A549 (cell line): ENCODE data around the gene DDI1. TPM values are rescaled to one million over a fixed set of nuclear protein-coding genes. Genes with fewer than 3 reads are reported as not detected.

Experiments used
- ATAC-seq, 2 experiments: fragments of 200-7000 bp in 1 of 2; fragments of >200 bp in 1 of 2; cut with Nextera tagmentation in 1 of 2; cut with Tn5 transposase in 1 of 2; 3 replicates each; pipeline versions ENCODE4 v1.8.0 to v1.9.1; 2018 to 2020; ENCODE audit warnings: mild to moderate bottlenecking in 1 of 2, moderate library complexity in 1 of 2
- CTCF ChIA-PET: fragments of 300-600 bp; sonication (Branson Sonifier 250); formaldehyde crosslinking; extraction: SDS; loops from one replicate; lab custom pipeline; 2021; ENCODE audit warnings: antibody characterized with exemption, inconsistent platforms; lab: Yijun Ruan, JAX
- POLR2A ChIA-PET: fragments of 350-600 bp; formaldehyde crosslinking; extraction: SDS; loops from one replicate; lab custom pipeline; 2021; ENCODE audit warnings: antibody characterized with exemption, inconsistent platforms; lab: Yijun Ruan, JAX
- DNase-seq, 2 experiments: peaks; one replicate each; pipeline versions ENCODE4 v3.0.0 to v3.0.0-alpha.2; 2011 to 2016; ENCODE audit warnings: low read depth in 1 of 2, low spot score in 1 of 2
- FAIRE-seq: peaks from 2 replicates; lab custom pipeline; 2011; peaks lifted over from hg19 to GRCh38; lab: Jason Lieb, UNC
- H3K27ac ChIP-seq, 2 experiments: fragments of >200 bp; sonication (Bioruptor Twin); formaldehyde crosslinking; 3 replicates each; pipeline ENCODE4 v1.5.1; 2016 to 2017
- H3K4me1 ChIP-seq: fragments of >200 bp; sonication (Bioruptor Twin); formaldehyde crosslinking; 3 replicates; pipeline ENCODE4 v1.6.1; 2016
- H3K4me2 ChIP-seq: fragments of >200 bp; sonication (Bioruptor Twin); formaldehyde crosslinking; 3 replicates; pipeline ENCODE4 v1.6.1; 2016
- H3K4me3 ChIP-seq: fragments of >200 bp; sonication (Bioruptor Twin); formaldehyde crosslinking; 3 replicates; pipeline ENCODE4 v1.5.1; 2016
- H3K9me3 ChIP-seq: fragments of >200 bp; sonication (Bioruptor Twin); formaldehyde crosslinking; 3 replicates; pipeline ENCODE4 v1.6.1; 2016
- BHLHE40 ChIP-seq: IDR thresholded peaks from 2 replicates; pipeline ENCODE4 v1.6.1; 2012; ENCODE audit warnings: low read depth, low read length, inconsistent platforms
- CBX2 ChIP-seq: fragments of 200-600 bp; sonication (generic); IDR thresholded peaks from 2 replicates; pipeline ENCODE4 v1.6.1; 2016; ENCODE audit warnings: low read depth, mild to moderate bottlenecking, borderline replicate concordance
- CBX8 ChIP-seq: fragments of 200-600 bp; sonication (generic); IDR thresholded peaks from 2 replicates; pipeline ENCODE4 v1.6.1; 2016
- CHD2 ChIP-seq: fragments of 150-350 bp; IDR thresholded peaks from 2 replicates; pipeline ENCODE4 v1.6.1; 2014; ENCODE audit warnings: low read length; ENCODE audit not compliant: partially characterized antibody
- CHD4 ChIP-seq: fragments of 200-600 bp; sonication (generic); IDR thresholded peaks from 2 replicates; pipeline ENCODE4 v1.6.1; 2016; ENCODE audit warnings: antibody characterized with exemption, mild to moderate bottlenecking, borderline replicate concordance
- EHF ChIP-seq: fragments of 250-450 bp; sonication (Bioruptor Pico); IDR thresholded peaks from 2 replicates; pipeline ENCODE4 v1.5.0; 2020; ENCODE audit warnings: mild to moderate bottlenecking
- ESRRA ChIP-seq: fragments of 150-350 bp; IDR thresholded peaks from 2 replicates; pipeline ENCODE4 v1.6.1; 2014; ENCODE audit warnings: mild to moderate bottlenecking, low read length, borderline replicate concordance
- FOSB ChIP-seq: fragments of 250-450 bp; sonication (Bioruptor Pico); IDR thresholded peaks from 2 replicates; pipeline ENCODE4 v1.5.0; 2020; ENCODE audit warnings: mild to moderate bottlenecking, moderate library complexity
- FOXS1 ChIP-seq: fragments of 250-450 bp; sonication (Bioruptor Pico); IDR thresholded peaks from 2 replicates; pipeline ENCODE4 v1.5.0; 2020; ENCODE audit warnings: mild to moderate bottlenecking, moderate library complexity
- HDAC2 ChIP-seq: fragments of 200-600 bp; sonication (generic); IDR thresholded peaks from 2 replicates; pipeline ENCODE4 v1.6.1; 2016
- HEYL ChIP-seq: fragments of 250-450 bp; sonication (Bioruptor Pico); IDR thresholded peaks from 2 replicates; pipeline ENCODE4 v1.8.0; 2021; ENCODE audit warnings: mild to moderate bottlenecking, moderate library complexity
- JUN ChIP-seq, 2 experiments: fragments of >200 bp; sonication (Bioruptor Twin); formaldehyde crosslinking; IDR thresholded peaks; 2 replicates in 1 of 2; 3 replicates in 1 of 2; pipeline ENCODE4 v1.6.1; 2016 to 2017
- KDM1A ChIP-seq: fragments of 200-600 bp; sonication (generic); IDR thresholded peaks from 2 replicates; pipeline ENCODE4 v1.6.1; 2016; ENCODE audit warnings: low read depth, mild to moderate bottlenecking
- MYC ChIP-seq: IDR thresholded peaks from 2 replicates; pipeline ENCODE4 v1.6.1; 2012; ENCODE audit warnings: mild to moderate bottlenecking, inconsistent platforms, low read length, improper control_type of control experiment, borderline replicate concordance
- NFE2L2 ChIP-seq: fragments of 150-350 bp; conservative IDR thresholded peaks from 2 replicates; pipeline ENCODE4 v1.6.1; 2014; ENCODE audit warnings: low read length
- NR3C1 ChIP-seq: fragments of >200 bp; sonication (Bioruptor Twin); formaldehyde crosslinking; IDR thresholded peaks from 3 replicates; pipeline ENCODE4 v1.6.1; 2017
- PHF8 ChIP-seq: fragments of 200-600 bp; sonication (generic); IDR thresholded peaks from 2 replicates; pipeline ENCODE4 v1.6.1; 2016; ENCODE audit warnings: low read depth, mild to moderate bottlenecking, antibody characterized with exemption, moderate library complexity, borderline replicate concordance
- RAD21 ChIP-seq, 2 experiments: fragments of >200 bp in 1 of 2; sonication (Bioruptor Twin) in 1 of 2; formaldehyde crosslinking in 1 of 2; IDR thresholded peaks in 1 of 2; conservative IDR thresholded peaks in 1 of 2; 2 replicates in 1 of 2; 3 replicates in 1 of 2; pipeline ENCODE4 v1.6.1; 2012 to 2018; ENCODE audit warnings: inconsistent platforms in 1 of 2
- RCOR1 ChIP-seq: fragments of 150-350 bp; IDR thresholded peaks from 2 replicates; pipeline ENCODE4 v1.6.1; 2014; ENCODE audit warnings: antibody characterized with exemption, low read length, low read depth
- RFX5 ChIP-seq: fragments of 450-650 bp; IDR thresholded peaks from 2 replicates; pipeline ENCODE4 v1.7.1; 2014; ENCODE audit warnings: antibody characterized with exemption, mild to moderate bottlenecking, moderate library complexity
- TFCP2L1 ChIP-seq: fragments of 250-450 bp; sonication (Bioruptor Pico); IDR thresholded peaks from 2 replicates; pipeline ENCODE4 v1.5.0; 2021; ENCODE audit warnings: mild to moderate bottlenecking
- TP53 ChIP-seq: fragments of 250-450 bp; sonication (Bioruptor Pico); IDR thresholded peaks from 2 replicates; pipeline ENCODE4 v1.5.0; 2021; ENCODE audit warnings: mild to moderate bottlenecking, moderate library complexity
- ZC3H11A ChIP-seq: fragments of 450-650 bp; IDR thresholded peaks from 2 replicates; pipeline ENCODE4 v1.6.1; 2014; ENCODE audit warnings: antibody characterized with exemption, mild to moderate bottlenecking
- ZFP36 ChIP-seq: fragments of 450-650 bp; IDR thresholded peaks from 2 replicates; pipeline ENCODE4 v1.6.1; 2014; ENCODE audit warnings: borderline replicate concordance; ENCODE audit not compliant: partially characterized antibody
- ZNF302 ChIP-seq: fragments of 250-450 bp; sonication (Bioruptor Pico); IDR thresholded peaks from 2 replicates; pipeline ENCODE4 v1.9.0; 2021; ENCODE audit warnings: inconsistent platforms, mild to moderate bottlenecking, moderate library complexity
- WGBS: methylation state at CpG from one replicate; pipeline ENCODE4 v1.1.6; 2017; ENCODE audit errors: missing lambda C conversion rate; 5-methylcytosine and 5-hydroxymethylcytosine counted together
- polyA plus RNA-seq, 4 experiments: library from polyadenylated mRNA; depleted of rRNA in 3 of 4; stranded (reverse); fragments of >200 nt; fragmentation: RNase III in 1 of 4; extraction: RNeasy Plus Mini Kit Qiagen cat#74134 plus additional on column Dnase treatment in 1 of 4; gene quantifications; 2 replicates in 3 of 4; 3 replicates in 1 of 4; pipeline ENCODE4 v1.2.3, GENCODE V29; 2011 to 2017
- TF ChIP-seq, protein P1 (sequence below): IDR thresholded peaks from 2 replicates; pipeline ENCODE4 v1.6.1; 2012; ENCODE audit warnings: low read depth, borderline replicate concordance
- TF ChIP-seq, protein P2 (sequence below): fragments of 200-600 bp; sonication (generic); IDR thresholded peaks from 2 replicates; pipeline ENCODE4 v1.6.1; 2016; ENCODE audit warnings: antibody characterized with exemption, mild to moderate bottlenecking, moderate library complexity
- TF ChIP-seq, protein P3 (sequence below): fragments of >200 bp; sonication (Bioruptor Twin); formaldehyde crosslinking; IDR thresholded peaks from 3 replicates; pipeline ENCODE4 v1.5.1; 2016

Gene DDI1
- polyA plus RNA-seq, 2 of the 4 experiments (the other 2 are of a cell fraction) = not detected

DNA sequence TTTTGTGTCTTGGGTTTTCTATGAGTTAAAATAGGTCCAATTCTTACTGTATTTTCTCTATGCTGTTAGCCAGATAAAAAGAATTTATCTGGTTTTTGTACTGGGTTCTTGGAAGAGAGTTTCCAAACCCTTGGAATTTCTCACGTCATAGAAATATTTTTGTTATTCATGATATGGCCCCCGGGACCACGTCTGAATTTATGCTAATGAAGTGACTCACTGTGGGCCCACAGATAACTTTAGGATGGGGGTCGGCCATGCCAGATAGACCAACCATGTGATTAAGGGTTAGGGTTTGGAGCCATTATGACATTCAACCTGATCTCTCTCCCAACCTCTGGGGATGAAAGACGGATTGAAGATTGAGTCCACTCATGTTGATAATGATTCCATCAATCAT, 35.6 kb upstream of the DDI1 start:
- H3K4me2 ChIP-seq = no peak overlapping the region
- no peak for ATAC-seq
- TF ChIP-seq TP53 (CRISPR knock-in tag) (no peak), NR3C1 (no peak), ZNF302 (CRISPR knock-in tag) (no peak), BHLHE40 (no peak), CBX8 (no peak), RFX5 (no peak), KDM1A (no peak), RAD21 (conservative IDR thresholded peaks at IDR 0.05 in 1 of 2, IDR thresholded peaks at IDR 0.05 in 1 of 2) (no peak), MYC (no peak), TFCP2L1 (no peak), ZFP36 (no peak), RCOR1 (no peak), JUN (IDR thresholded peaks at IDR 0.05) (no peak), ESRRA (no peak), CHD4 (no peak), FOSB (CRISPR knock-in tag) (no peak)
- TF ChIP-seq, protein P1, sequence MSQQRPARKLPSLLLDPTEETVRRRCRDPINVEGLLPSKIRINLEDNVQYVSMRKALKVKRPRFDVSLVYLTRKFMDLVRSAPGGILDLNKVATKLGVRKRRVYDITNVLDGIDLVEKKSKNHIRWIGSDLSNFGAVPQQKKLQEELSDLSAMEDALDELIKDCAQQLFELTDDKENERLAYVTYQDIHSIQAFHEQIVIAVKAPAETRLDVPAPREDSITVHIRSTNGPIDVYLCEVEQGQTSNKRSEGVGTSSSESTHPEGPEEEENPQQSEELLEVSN = no peak
- CTCF ChIA-PET = interaction anchor here (1.0 to 1.2 kb wide), 2 partner anchors 13 to 21 kb away, joined by 3 to 5 read pairs; no protein-coding TSS in a partner anchor
- DNase-seq = no peak
- no peak overlapping the region for H3K4me3 ChIP-seq
- no peak overlapping the region for H3K27ac ChIP-seq
- POLR2A ChIA-PET = no interaction called here
- FAIRE-seq = no peak
- H3K4me1 ChIP-seq = peaks cover 9% of the 10 kb centered on the region; the same call in 2 of the 3 replicates
- 78% methylated on average over 5 of the region's 5 CpGs for WGBS
- no peaks in the 10 kb centered on the region for H3K9me3 ChIP-seq

DNA sequence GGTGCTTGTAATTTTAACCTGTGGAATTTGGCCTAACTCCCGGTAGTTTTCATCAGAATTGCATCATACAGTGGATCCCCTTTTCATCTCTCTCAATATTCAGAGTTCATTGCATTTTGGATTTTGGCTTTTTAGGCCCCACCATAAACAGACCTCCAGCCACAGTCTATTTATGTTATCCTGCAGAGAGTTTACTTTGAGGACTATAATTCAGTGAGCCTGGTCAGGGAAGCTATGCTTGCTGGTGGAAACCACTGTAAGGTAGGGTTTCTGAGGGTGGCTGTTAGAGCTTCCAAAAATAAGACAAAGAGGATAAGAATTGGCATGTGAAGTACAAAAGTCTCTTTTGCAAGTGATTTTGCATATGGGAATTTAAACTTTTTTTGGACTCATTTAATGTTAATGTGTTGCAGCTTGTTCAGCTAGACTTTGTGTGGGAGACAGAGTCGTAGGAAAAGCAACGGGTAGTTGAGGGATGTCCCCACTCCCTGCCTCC, 34.8 kb upstream of the DDI1 start:
- 96% methylated on average over 3 of the region's 3 CpGs for WGBS
- H3K4me1 ChIP-seq = peaks cover 9% of the 10 kb centered on the region; the same call in 2 of the 3 replicates
- POLR2A ChIA-PET = no interaction called here
- DNase-seq = no peak
- H3K27ac ChIP-seq = no peak overlapping the region
- no peak for TF ChIP-seq CHD2
- TF ChIP-seq CBX2 = no peak
- TF ChIP-seq ZC3H11A = no peak
- TF ChIP-seq, protein P2, sequence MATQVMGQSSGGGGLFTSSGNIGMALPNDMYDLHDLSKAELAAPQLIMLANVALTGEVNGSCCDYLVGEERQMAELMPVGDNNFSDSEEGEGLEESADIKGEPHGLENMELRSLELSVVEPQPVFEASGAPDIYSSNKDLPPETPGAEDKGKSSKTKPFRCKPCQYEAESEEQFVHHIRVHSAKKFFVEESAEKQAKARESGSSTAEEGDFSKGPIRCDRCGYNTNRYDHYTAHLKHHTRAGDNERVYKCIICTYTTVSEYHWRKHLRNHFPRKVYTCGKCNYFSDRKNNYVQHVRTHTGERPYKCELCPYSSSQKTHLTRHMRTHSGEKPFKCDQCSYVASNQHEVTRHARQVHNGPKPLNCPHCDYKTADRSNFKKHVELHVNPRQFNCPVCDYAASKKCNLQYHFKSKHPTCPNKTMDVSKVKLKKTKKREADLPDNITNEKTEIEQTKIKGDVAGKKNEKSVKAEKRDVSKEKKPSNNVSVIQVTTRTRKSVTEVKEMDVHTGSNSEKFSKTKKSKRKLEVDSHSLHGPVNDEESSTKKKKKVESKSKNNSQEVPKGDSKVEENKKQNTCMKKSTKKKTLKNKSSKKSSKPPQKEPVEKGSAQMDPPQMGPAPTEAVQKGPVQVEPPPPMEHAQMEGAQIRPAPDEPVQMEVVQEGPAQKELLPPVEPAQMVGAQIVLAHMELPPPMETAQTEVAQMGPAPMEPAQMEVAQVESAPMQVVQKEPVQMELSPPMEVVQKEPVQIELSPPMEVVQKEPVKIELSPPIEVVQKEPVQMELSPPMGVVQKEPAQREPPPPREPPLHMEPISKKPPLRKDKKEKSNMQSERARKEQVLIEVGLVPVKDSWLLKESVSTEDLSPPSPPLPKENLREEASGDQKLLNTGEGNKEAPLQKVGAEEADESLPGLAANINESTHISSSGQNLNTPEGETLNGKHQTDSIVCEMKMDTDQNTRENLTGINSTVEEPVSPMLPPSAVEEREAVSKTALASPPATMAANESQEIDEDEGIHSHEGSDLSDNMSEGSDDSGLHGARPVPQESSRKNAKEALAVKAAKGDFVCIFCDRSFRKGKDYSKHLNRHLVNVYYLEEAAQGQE = no peak
- no peak for TF ChIP-seq HEYL (CRISPR knock-in tag)
- no peak for TF ChIP-seq PHF8
- no peak for TF ChIP-seq EHF
- TF ChIP-seq NFE2L2 = no peak
- no peak for TF ChIP-seq FOXS1 (CRISPR knock-in tag)
- TF ChIP-seq, protein P3, sequence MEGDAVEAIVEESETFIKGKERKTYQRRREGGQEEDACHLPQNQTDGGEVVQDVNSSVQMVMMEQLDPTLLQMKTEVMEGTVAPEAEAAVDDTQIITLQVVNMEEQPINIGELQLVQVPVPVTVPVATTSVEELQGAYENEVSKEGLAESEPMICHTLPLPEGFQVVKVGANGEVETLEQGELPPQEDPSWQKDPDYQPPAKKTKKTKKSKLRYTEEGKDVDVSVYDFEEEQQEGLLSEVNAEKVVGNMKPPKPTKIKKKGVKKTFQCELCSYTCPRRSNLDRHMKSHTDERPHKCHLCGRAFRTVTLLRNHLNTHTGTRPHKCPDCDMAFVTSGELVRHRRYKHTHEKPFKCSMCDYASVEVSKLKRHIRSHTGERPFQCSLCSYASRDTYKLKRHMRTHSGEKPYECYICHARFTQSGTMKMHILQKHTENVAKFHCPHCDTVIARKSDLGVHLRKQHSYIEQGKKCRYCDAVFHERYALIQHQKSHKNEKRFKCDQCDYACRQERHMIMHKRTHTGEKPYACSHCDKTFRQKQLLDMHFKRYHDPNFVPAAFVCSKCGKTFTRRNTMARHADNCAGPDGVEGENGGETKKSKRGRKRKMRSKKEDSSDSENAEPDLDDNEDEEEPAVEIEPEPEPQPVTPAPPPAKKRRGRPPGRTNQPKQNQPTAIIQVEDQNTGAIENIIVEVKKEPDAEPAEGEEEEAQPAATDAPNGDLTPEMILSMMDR = no peak
- no peak for TF ChIP-seq HDAC2
- no peak for TF ChIP-seq TFCP2L1
- no peaks in the 10 kb centered on the region for H3K9me3 ChIP-seq
- ATAC-seq = no peak
- CTCF ChIA-PET = interaction anchor here (1.0 to 1.2 kb wide), 2 partner anchors 13 to 22 kb away, joined by 3 to 5 read pairs; no protein-coding TSS in a partner anchor
- no peak overlapping the region for H3K4me3 ChIP-seq
- H3K4me2 ChIP-seq = no peak overlapping the region
- FAIRE-seq = no peak
